Tibial nerve (tissue), 4 donors: ENCODE data around the gene EPN3. TPM values are rescaled to one million over a fixed set of nuclear protein-coding genes. Genes with fewer than 3 reads are reported as not detected.

ENCODE experiments used
- DNase-seq, 2 donors: peaks; one replicate each; pipeline ENCODE4 v3.0.0-alpha.2; 2019; ENCODE audit warnings: low spot score in 2 of 2
- H3K27ac ChIP-seq, 4 donors: fragments of 200-600 bp; sonication (generic) in 3 of 4; one replicate each; pipeline ENCODE4 v1.5.1; 2017 to 2019; ENCODE audit warnings: mild to moderate bottlenecking in 1 of 4
- H3K27me3 ChIP-seq, 2 donors: fragments of 200-600 bp; sonication (generic) in 1 of 2; one replicate each; pipeline versions ENCODE4 v1.5.1 to v1.6.0; 2017 to 2019
- H3K36me3 ChIP-seq, 3 donors: fragments of 200-600 bp; sonication (generic); one replicate each; pipeline ENCODE4 v1.5.1; 2018 to 2019
- H3K4me1 ChIP-seq, 4 donors: fragments of 200-600 bp; sonication (generic) in 3 of 4; one replicate each; pipeline ENCODE4 v1.5.1; 2017 to 2019
- H3K4me3 ChIP-seq, 4 donors: fragments of 200-600 bp; sonication (generic) in 3 of 4; one replicate each; pipeline ENCODE4 v1.5.1; 2017 to 2019; ENCODE audit warnings: mild to moderate bottlenecking in 1 of 4, moderate library complexity in 1 of 4
- H3K9me3 ChIP-seq, 4 donors: fragments of 200-600 bp; sonication (generic) in 3 of 4; one replicate each; pipeline ENCODE4 v1.5.1; 2017 to 2019
- EP300 ChIP-seq, 2 donors: sonication (generic); formaldehyde crosslinking; IDR thresholded peaks; one replicate each; pipeline ENCODE4 v1.6.1; 2017; ENCODE audit warnings: antibody characterized with exemption in 2 of 2, mild to moderate bottlenecking in 1 of 2
- POLR2A ChIP-seq, 2 donors: fragments of 450-650 bp; IDR thresholded peaks; one replicate each; pipeline ENCODE4 v1.6.1; 2017; ENCODE audit warnings: antibody characterized with exemption in 2 of 2, mild to moderate bottlenecking in 2 of 2, moderate library complexity in 2 of 2
- WGBS, 2 donors: methylation state at CpG; one replicate each; pipeline ENCODE4 v1.1.5; 2018; 5-methylcytosine and 5-hydroxymethylcytosine counted together
- total RNA-seq, 4 donors: library from RNA; depleted of rRNA; stranded (reverse); fragments of >200 nt; gene quantifications; one replicate each; pipeline ENCODE4 v1.1.0, GENCODE V29; 2016
- TF ChIP-seq, protein P1 (sequence below), 5 experiments: fragments of 200-600 bp in 3 of 5; fragments of 450-650 bp in 2 of 5; sonication (generic) in 3 of 5; IDR thresholded peaks; one replicate each; pipeline ENCODE4 v1.5.1; 2016 to 2019; ENCODE audit warnings: antibody characterized with exemption in 5 of 5, mild to moderate bottlenecking in 3 of 5, moderate library complexity in 2 of 5

Gene EPN3
- total RNA-seq, 4 donors from 2014 or later: 0.22 to 0.42 TPM; not detected in 2

DNA sequence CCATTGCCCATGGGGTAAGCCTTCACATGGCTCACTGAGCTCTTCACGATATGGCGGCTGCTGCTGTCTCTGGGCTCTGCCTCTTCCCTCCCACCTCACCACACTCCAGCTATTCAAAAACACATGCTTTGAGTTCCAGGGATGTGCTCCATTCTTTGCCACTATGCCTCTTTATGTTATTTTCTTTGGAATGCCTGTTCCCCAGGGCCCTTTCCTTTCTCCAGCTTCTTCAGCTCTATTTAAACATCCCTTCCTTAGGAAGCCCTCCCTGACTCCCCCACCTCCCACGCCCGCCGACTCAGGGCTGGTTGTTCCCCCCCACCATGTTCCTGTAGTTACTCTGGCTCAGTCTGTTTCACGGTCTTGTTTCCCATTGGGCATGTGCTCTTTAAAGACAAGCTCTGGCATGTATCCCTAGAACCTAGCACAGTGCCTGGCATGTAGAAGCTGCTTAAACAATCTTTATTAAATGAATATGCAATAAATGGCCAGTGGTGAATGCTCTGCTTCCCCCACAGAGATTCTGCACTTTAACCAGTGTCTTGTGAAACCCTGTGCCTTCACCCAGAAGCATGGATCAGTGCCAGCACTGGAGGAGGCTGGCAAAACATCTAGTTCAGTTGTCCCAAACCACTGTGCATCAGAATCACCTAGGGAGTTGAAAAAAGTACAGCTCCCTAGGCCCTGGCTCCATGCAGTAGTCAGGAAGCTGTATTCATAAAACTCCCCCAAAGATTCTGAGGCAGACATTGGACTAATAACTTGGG is 17.4 kb upstream of the EPN3 start:
- TF ChIP-seq, protein P1, sequence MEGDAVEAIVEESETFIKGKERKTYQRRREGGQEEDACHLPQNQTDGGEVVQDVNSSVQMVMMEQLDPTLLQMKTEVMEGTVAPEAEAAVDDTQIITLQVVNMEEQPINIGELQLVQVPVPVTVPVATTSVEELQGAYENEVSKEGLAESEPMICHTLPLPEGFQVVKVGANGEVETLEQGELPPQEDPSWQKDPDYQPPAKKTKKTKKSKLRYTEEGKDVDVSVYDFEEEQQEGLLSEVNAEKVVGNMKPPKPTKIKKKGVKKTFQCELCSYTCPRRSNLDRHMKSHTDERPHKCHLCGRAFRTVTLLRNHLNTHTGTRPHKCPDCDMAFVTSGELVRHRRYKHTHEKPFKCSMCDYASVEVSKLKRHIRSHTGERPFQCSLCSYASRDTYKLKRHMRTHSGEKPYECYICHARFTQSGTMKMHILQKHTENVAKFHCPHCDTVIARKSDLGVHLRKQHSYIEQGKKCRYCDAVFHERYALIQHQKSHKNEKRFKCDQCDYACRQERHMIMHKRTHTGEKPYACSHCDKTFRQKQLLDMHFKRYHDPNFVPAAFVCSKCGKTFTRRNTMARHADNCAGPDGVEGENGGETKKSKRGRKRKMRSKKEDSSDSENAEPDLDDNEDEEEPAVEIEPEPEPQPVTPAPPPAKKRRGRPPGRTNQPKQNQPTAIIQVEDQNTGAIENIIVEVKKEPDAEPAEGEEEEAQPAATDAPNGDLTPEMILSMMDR (IDR thresholded peaks at IDR 0.05): no peak
- peak in 1 of 2 donors; percentile 32 for TF ChIP-seq EP300 (IDR thresholded peaks at IDR 0.05)
- peak; percentile 56 to 61 for DNase-seq
- H3K27me3 ChIP-seq: no peaks in the 10 kb centered on the region
- 34 to 37% methylated on average over 6 of the region's 6 CpGs for WGBS, 2 donors
- H3K4me3 ChIP-seq: no peak overlapping the region
- H3K9me3 ChIP-seq: no peaks in the 10 kb centered on the region
- no peaks in the 10 kb centered on the region for H3K36me3 ChIP-seq
- peak overlapping the region in 2 of 4 donors; percentile 41 to 43 for H3K27ac ChIP-seq
- H3K4me1 ChIP-seq: peaks cover 0 to 56% (median 9%) of the 10 kb centered on the region in 4 donors

DNA sequence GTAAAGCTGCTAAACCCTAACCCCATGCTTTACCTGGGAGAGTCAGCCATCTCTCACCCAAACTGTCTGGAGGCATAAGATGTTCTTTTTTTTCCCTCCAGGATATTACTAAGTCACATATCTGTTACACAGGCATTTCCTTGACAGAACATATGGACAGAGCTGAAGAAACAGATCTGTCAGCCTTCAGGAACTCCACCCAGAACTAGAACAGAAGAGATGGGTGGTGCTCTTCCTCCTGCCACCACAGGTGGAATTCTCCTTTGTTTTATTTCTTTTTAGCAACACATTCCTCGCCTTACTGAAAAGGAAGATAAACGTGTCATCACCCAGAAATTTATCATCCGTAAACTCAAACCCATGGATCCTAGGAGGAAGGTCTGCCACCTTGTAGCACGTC is 15.5 kb upstream of the EPN3 start:
- H3K27me3 ChIP-seq: no peaks in the 10 kb centered on the region
- H3K9me3 ChIP-seq: no peaks in the 10 kb centered on the region
- no peaks in the 10 kb centered on the region for H3K36me3 ChIP-seq
- no peak for TF ChIP-seq EP300 (IDR thresholded peaks at IDR 0.05)
- no peak for TF ChIP-seq POLR2A (IDR thresholded peaks at IDR 0.05)
- TF ChIP-seq, protein P1 (IDR thresholded peaks at IDR 0.05): no peak
- peaks cover 0 to 44% (median 9%) of the 10 kb centered on the region in 4 donors for H3K4me1 ChIP-seq
- DNase-seq: no peak
- no peak overlapping the region for H3K27ac ChIP-seq
- no peak overlapping the region for H3K4me3 ChIP-seq
- WGBS, 2 donors: 88 to 94% methylated on average over 4 of the region's 4 CpGs

DNA sequence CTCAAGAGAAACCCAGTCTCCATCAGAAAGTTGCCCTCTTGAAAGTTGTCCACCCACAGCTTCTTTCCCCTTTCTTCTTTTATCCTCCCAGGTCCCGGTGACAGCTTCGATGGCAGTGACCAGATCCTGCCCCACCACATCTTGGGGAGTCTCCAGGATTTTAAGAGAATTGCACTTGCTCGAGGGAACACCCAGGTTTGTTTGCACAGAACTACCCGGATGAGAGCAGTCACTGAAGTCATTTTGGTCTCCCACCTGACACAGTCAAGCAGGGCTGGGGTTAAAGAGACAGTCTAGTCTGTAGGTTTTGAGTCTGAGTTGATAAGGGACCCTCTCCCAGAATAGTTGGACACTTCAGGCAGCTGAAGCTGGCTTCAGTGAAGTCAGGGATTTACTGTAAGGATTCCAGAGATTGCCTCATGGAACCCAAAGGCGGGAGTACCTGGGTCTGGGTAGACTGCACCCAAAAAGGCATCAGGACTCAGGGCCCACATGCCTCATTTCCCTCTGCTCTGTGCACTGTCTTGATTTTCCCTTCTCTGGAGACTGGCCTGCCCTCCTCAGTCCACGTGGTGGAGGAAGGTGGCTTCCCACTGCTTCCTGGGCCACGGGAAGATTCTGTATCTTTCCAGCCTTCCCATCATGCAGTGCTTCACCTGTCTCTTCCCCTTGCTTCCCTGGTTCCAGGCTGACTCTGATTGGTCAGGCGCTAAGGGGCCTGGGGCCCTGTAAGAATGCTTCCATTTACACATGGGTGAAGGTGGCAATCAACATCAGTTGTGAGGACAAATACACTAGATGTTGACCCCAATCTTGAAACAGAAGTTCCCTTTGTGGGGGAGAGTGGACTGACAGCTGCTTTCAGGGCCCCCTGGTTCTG is 14.8 kb upstream of the EPN3 start:
- DNase-seq: no peak
- Histone ChIP-seq H3K27me3 (no peaks in the 10 kb centered on the region), H3K27ac (no peak overlapping the region), H3K36me3 (no peaks in the 10 kb centered on the region), H3K4me3 (no peak overlapping the region), H3K4me1 (peaks cover 0 to 44% (median 9%) of the 10 kb centered on the region in 4 donors), H3K9me3 (no peaks in the 10 kb centered on the region)
- TF ChIP-seq EP300 (IDR thresholded peaks at IDR 0.05): no peak
- TF ChIP-seq, protein P1 (IDR thresholded peaks at IDR 0.05): no peak
- no peak for TF ChIP-seq POLR2A (IDR thresholded peaks at IDR 0.05)
- WGBS, 2 donors: 78 to 86% methylated on average over 8 of the region's 8 CpGs

DNA sequence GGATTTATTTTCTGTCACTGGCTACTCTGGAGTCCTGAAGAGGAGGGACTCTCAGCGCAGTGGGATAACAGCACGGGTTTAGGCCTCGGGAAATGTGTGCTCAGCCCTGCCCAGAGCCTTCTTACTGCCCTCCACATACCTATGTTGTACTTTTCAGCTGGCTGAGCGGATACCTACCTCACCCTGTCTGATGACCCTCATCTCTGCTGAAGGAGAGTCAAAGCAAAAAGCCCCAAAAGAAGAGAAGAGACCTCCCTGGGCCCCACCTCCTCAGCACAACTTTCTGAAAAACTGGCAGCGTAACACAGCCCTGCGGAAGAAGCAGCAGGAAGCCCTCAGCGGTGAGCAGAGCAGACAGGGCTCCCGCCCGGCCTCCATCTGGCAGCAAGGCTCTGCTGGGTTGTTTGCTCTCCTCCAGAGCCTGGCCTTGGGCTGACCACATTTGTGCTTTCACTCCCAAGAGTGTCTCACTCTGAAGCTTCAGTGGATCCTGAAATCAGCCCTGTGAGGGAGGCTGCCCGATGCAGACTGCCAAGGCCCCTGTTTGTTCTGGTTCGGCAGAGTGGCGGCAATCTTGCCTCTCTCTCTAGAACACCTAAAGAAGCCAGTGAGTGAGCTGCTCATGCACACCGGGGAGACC is 14.0 kb upstream of the EPN3 start:
- Histone ChIP-seq H3K9me3 (no peaks in the 10 kb centered on the region), H3K27ac (peak overlapping the region in 2 of 4 donors; percentile 26 to 34), H3K4me1 (peaks cover 0 to 40% (median 9%) of the 10 kb centered on the region in 4 donors), H3K36me3 (no peaks in the 10 kb centered on the region), H3K27me3 (no peaks in the 10 kb centered on the region), H3K4me3 (no peak overlapping the region)
- WGBS, 2 donors: 59 to 78% methylated on average over 13 of the region's 13 CpGs
- TF ChIP-seq POLR2A (IDR thresholded peaks at IDR 0.05): no peak
- TF ChIP-seq, protein P1 (IDR thresholded peaks at IDR 0.05): no peak
- no peak for DNase-seq
